MM.1S (cell line): ENCODE data around the gene SIM2.

Experiments used
- DNase-seq: peaks from one replicate; pipeline ENCODE4 v3.0.0-alpha.2; 2015
- H2AFZ ChIP-seq: fragments of 300-600 bp; sonication (generic); 2 replicates; pipeline ENCODE4 v1.6.0; 2016; ENCODE audit warnings: antibody characterized with exemption, low read length
- H3F3A ChIP-seq: fragments of 300-600 bp; sonication (generic); 2 replicates; pipeline ENCODE4 v1.6.1; 2016; ENCODE audit warnings: mild to moderate bottlenecking, antibody characterized with exemption, low read length, moderate library complexity, mixed read lengths; ENCODE audit not compliant: insufficient read depth
- H3K27ac ChIP-seq: fragments of 300-600 bp; sonication (generic); 2 replicates; pipeline ENCODE4 v1.5.1; 2016; ENCODE audit warnings: mild to moderate bottlenecking, low read length
- H3K27me3 ChIP-seq: fragments of 300-600 bp; sonication (generic); replicated peaks from 2 replicates; pipeline ENCODE4 v1.6.0; 2016; ENCODE audit warnings: low read length; ENCODE audit not compliant: insufficient read depth
- H3K36me3 ChIP-seq: fragments of 300-600 bp; sonication (generic); replicated peaks from 2 replicates; pipeline ENCODE4 v1.6.1; 2016; ENCODE audit warnings: mild to moderate bottlenecking, low read length, mixed read lengths; ENCODE audit not compliant: insufficient read depth
- H3K4me1 ChIP-seq: fragments of 300-600 bp; sonication (generic); 2 replicates; pipeline ENCODE4 v1.6.1; 2016; ENCODE audit warnings: low read length, mixed read lengths
- H3K4me2 ChIP-seq: fragments of 300-600 bp; sonication (generic); 2 replicates; pipeline ENCODE4 v1.6.0; 2016; ENCODE audit warnings: low read depth, low read length
- H3K4me3 ChIP-seq: fragments of 300-600 bp; sonication (generic); 2 replicates; pipeline ENCODE4 v1.5.1; 2016; ENCODE audit warnings: low read length, mixed read lengths
- H3K79me2 ChIP-seq: fragments of 300-600 bp; sonication (generic); 2 replicates; pipeline ENCODE4 v1.6.1; 2016; ENCODE audit warnings: mixed run types, low read length, mixed read lengths
- H3K9ac ChIP-seq: fragments of 300-600 bp; sonication (generic); 2 replicates; pipeline ENCODE4 v1.6.1; 2016; ENCODE audit warnings: low read length, mixed read lengths
- H3K9me2 ChIP-seq: fragments of 300-600 bp; sonication (generic); replicated peaks from 2 replicates; pipeline ENCODE4 v1.6.1; 2016; ENCODE audit warnings: mild to moderate bottlenecking, low read length, mixed read lengths; ENCODE audit not compliant: insufficient read depth
- H3K9me3 ChIP-seq: fragments of 300-600 bp; sonication (generic); replicated peaks from 2 replicates; pipeline ENCODE4 v1.6.1; 2016; ENCODE audit warnings: mild to moderate bottlenecking, low read length, mixed read lengths; ENCODE audit not compliant: insufficient read depth
- H4K20me1 ChIP-seq: fragments of 300-600 bp; sonication (generic); 2 replicates; pipeline ENCODE4 v1.6.1; 2016; ENCODE audit warnings: mild to moderate bottlenecking, low read length, moderate library complexity, mixed read lengths; ENCODE audit not compliant: insufficient read depth
- EZH2 ChIP-seq: fragments of 300-600 bp; sonication (generic); optimal IDR thresholded peaks from 2 replicates; pipeline ENCODE3; 2017; ENCODE audit warnings: low read depth, mild to moderate bottlenecking, antibody characterized with exemption, low read length, mixed read lengths
- EZH2phosphoT487 ChIP-seq: fragments of 300-600 bp; sonication (generic); IDR thresholded peaks from 2 replicates; pipeline ENCODE4 v1.6.1; 2018; ENCODE audit warnings: antibody characterized with exemption, low read length
- TF ChIP-seq, protein P1 (sequence below): fragments of 300-600 bp; sonication (generic); IDR thresholded peaks from 2 replicates; pipeline ENCODE4 v1.5.1; 2016; ENCODE audit warnings: antibody characterized with exemption, low read length, mixed read lengths

Gene SIM2

DNA sequence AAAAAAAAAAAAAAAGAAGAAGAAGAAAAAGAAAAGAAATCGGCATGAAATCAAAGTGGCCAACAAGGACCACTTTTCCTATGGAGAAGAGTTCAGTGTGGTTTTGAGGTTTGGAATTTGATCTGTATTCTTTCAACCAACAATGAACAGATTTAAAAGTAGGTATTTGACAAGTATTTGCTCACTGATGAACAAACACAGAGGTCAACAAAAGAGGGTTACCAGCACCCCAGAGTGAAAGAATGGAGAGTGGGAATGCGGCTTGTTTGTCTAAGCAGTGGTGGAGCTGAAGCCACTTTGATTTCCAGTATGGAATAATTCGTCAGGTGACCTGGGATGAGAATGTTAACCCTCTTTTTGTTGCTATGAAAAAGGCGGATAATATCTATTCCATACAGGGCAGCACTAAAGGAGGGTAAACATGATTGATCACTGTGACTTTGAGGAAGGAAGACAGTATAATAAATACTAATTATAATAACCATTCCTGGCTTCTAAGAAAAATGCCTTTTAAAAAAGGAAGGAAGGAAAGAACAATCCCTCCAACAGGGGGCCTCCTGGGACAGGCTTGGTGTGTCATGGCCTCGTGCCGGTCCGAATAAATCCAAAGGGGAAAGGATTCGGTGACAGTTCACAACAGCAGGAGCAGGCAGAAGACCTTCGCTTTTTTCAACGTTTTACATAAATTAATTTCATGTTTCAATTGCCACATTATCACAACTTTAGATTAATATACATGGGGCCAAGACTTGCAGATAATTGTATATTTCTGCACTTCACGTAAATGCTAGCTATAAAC lies 37.2 kb upstream of the SIM2 start:
- Histone ChIP-seq H3K27me3 (no peaks in the 10 kb centered on the region), H2AFZ (no peak overlapping the region), H3K79me2 (no peaks in the 10 kb centered on the region), H3F3A (no peaks in the 10 kb centered on the region), H3K4me3 (no peak overlapping the region), H3K4me1 (no peaks in the 10 kb centered on the region), H3K4me2 (no peak overlapping the region), H3K9me3 (no peaks in the 10 kb centered on the region), H3K9me2 (no peaks in the 10 kb centered on the region), H4K20me1 (no peaks in the 10 kb centered on the region), H3K36me3 (no peaks in the 10 kb centered on the region), H3K9ac (no peak overlapping the region), H3K27ac (no peak overlapping the region)
- no peak for DNase-seq
- no peak for TF ChIP-seq EZH2
- TF ChIP-seq, protein P1, sequence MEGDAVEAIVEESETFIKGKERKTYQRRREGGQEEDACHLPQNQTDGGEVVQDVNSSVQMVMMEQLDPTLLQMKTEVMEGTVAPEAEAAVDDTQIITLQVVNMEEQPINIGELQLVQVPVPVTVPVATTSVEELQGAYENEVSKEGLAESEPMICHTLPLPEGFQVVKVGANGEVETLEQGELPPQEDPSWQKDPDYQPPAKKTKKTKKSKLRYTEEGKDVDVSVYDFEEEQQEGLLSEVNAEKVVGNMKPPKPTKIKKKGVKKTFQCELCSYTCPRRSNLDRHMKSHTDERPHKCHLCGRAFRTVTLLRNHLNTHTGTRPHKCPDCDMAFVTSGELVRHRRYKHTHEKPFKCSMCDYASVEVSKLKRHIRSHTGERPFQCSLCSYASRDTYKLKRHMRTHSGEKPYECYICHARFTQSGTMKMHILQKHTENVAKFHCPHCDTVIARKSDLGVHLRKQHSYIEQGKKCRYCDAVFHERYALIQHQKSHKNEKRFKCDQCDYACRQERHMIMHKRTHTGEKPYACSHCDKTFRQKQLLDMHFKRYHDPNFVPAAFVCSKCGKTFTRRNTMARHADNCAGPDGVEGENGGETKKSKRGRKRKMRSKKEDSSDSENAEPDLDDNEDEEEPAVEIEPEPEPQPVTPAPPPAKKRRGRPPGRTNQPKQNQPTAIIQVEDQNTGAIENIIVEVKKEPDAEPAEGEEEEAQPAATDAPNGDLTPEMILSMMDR, result no peak
- no peak for TF ChIP-seq EZH2phosphoT487

DNA sequence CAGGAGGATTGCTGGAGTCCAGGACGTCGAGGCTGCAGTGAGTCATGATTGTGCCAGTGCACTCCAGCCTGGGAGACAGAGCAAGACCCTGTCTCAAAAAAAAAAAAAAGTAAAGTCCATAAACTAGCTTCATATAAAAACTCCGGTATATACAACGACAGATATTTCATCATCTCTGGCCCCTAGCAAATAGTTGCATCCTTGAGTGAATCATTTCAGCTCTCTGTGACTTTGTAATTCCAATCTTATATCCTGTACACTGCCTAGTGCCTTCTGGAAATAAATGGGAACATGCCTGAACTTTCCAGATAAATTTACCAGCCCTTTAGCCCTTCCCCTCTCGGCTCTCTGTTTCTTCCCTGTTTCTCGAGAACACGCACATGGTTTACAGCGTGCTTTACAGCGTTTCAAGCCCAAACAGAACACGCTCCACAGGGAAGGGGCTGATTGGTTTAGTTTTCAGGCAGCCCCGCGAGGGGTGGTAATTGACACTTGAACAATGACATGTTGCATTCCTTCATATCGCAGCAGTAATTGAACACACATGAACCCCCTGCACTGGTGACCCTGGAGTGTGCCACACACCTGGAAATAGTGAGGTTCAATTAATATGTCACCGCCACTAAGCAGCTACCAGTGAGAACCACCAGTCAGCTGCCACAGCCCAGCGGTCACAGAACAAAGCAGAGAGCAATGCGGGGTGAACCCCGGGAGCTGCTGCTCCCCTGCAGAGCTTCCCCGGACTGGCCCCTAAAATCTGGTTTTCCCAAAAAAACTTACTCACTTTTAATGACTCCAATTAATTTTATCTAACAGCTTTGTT lies 35.7 kb upstream of the SIM2 start:
- DNase-seq, result no peak
- TF ChIP-seq EZH2, result no peak
- TF ChIP-seq EZH2phosphoT487, result no peak
- TF ChIP-seq, protein P1, result no peak
- Histone ChIP-seq H3K9me3 (no peaks in the 10 kb centered on the region), H3K27ac (no peak overlapping the region), H3F3A (no peaks in the 10 kb centered on the region), H3K36me3 (no peaks in the 10 kb centered on the region), H3K4me1 (no peaks in the 10 kb centered on the region), H3K9me2 (no peaks in the 10 kb centered on the region), H4K20me1 (no peaks in the 10 kb centered on the region), H3K4me2 (no peak overlapping the region), H2AFZ (no peak overlapping the region), H3K27me3 (no peaks in the 10 kb centered on the region), H3K4me3 (no peak overlapping the region), H3K9ac (no peak overlapping the region), H3K79me2 (no peaks in the 10 kb centered on the region)

DNA sequence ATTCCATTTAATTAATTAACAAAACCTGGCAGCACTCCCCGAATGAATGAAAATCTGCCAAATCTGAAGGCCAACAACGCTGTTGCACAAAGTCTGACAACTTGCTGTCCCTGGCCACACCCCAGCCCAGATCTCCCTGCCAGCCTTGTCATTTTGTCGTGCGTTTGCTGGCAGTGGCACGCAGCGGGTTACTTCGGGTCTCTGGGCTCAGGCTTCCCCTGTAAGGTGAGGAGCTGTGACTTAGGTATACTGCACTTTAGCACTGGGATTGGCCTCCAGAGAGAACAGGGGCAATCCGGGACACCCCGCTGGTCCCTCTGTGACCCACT lies 34.3 kb upstream of the SIM2 start:
- Histone ChIP-seq H3K9me3 (no peaks in the 10 kb centered on the region), H3K79me2 (no peaks in the 10 kb centered on the region), H3K27ac (no peak overlapping the region), H3K4me3 (no peak overlapping the region), H3K9me2 (no peaks in the 10 kb centered on the region), H3K9ac (no peak overlapping the region), H2AFZ (no peak overlapping the region), H3K27me3 (no peaks in the 10 kb centered on the region), H3K4me2 (no peak overlapping the region), H3K36me3 (no peaks in the 10 kb centered on the region), H3K4me1 (no peaks in the 10 kb centered on the region), H4K20me1 (no peaks in the 10 kb centered on the region), H3F3A (no peaks in the 10 kb centered on the region)
- TF ChIP-seq, protein P1, result no peak
- no peak for TF ChIP-seq EZH2
- TF ChIP-seq EZH2phosphoT487, result no peak
- no peak for DNase-seq
